ENCODE measurements around the gene JMJD8. TPM values are rescaled to one million over a fixed set of nuclear protein-coding genes. Genes with fewer than 3 reads are reported as not detected.

The JMJD8 gene
- total RNA-seq, 4 donors from 2014 or later, result 83.1 to 119 (median 101) TPM

DNA sequence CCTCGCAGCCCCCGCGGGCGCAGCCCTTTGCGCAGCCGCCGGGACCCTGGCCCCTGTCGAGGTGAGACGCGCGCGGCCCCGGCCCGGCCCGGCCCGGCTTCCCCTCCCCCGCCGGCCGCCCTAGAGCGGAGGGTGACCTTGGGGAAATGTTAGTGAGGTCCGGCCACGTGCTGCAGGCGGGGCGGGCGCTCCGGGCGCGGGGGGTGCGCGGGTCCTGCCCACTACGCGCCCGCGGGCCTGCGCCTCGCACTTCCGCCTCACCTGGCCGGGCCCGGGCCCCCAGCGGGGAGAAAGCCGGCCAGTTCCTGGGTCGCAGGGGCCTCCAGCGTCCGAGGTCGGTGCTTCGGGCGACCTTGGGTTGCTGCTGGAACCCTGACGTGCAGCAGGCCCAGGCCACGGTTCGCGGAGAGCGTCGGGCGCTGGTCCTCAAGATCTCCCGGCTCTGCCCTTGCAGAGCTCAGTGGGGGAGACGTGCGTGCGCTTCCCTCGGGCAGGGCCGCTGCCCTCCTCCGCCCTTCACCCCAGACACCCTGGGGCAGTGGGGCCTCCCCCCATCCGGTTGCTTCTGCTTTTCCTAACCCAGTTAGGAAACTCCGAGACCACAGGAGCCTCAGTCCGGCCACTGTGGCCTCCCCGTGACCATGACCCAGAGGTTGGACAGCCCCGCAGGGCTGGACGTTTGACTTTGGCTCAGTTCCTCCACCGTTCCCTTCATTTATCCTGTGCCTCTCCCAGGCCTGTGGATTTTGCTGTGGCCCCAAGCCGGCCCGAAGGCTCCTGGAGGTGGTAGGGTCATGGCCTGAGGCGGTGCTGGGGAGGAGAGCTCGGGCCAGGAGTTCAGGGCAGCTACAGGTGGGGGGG lies 41.7 kb downstream of the JMJD8 start:
- Histone ChIP-seq H3K27me3 (no peaks in the 10 kb centered on the region), H3K4me3 (peak overlapping the region; percentile 58 to 91 (median 80)), H3K36me3 (peaks cover 0 to 6% (median 0%) of the 10 kb centered on the region in 3 donors), H3K9me3 (no peaks in the 10 kb centered on the region), H3K27ac (peak overlapping the region; percentile 77 to 86 (median 82)), H3K4me1 (peaks cover 0 to 58% (median 28%) of the 10 kb centered on the region in 4 donors)
- TF ChIP-seq, protein P1, sequence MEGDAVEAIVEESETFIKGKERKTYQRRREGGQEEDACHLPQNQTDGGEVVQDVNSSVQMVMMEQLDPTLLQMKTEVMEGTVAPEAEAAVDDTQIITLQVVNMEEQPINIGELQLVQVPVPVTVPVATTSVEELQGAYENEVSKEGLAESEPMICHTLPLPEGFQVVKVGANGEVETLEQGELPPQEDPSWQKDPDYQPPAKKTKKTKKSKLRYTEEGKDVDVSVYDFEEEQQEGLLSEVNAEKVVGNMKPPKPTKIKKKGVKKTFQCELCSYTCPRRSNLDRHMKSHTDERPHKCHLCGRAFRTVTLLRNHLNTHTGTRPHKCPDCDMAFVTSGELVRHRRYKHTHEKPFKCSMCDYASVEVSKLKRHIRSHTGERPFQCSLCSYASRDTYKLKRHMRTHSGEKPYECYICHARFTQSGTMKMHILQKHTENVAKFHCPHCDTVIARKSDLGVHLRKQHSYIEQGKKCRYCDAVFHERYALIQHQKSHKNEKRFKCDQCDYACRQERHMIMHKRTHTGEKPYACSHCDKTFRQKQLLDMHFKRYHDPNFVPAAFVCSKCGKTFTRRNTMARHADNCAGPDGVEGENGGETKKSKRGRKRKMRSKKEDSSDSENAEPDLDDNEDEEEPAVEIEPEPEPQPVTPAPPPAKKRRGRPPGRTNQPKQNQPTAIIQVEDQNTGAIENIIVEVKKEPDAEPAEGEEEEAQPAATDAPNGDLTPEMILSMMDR (IDR thresholded peaks at IDR 0.05), result no peak
- TF ChIP-seq POLR2A (IDR thresholded peaks at IDR 0.05) (no peak), EP300 (IDR thresholded peaks at IDR 0.05) (no peak)
- 12 to 21% methylated on average over 16 to 19 of the region's 72 CpGs for whole genome bisulfite sequencing, 2 donors
- DNase-seq (ENCODE audit: low spot score in 2 of 2), result no peak

DNA sequence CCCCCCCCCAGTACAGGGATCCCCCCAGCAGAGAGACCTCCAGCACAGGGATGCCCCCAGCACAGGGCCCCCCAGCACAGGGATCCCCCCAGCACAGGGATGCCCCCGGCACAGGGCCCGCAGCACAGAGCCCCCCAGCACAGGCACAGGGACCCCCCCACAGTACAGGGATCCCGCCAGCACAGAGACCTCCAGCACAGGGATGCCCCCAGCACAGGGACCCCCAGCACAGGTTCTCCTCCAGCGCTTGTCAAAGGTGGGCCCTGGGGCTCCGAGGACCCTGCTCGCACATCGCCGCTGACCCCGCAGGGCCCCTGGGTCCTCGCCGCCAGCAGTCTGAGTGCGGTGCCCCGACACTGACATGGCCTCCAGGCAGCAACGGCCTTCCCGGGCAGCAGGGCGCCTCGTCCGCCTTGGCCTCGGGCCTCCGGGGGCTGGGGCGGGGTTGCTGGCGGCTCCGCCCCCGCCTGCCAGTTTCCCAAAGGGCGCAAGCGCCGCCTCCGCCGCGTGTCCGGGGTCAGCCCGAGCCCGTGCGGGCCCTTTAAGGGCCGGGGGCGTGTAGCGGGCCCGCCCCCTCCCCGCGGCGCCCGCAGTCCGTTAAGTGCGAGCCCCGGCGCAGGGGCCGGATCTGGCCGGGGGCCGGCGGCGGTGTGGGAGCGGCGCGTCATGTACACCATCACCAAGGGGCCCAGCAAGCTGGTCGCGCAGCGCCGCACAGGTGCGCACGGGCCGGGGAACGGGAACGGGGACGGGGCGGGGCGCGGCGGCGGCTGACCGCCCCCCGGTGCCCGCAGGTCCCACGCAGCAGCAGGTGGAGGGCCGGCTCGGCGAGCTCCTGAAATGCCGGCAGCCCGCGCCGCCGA lies 42.6 kb downstream of the JMJD8 start, which contains the start of gene MCRIP2:
Gene MCRIP2, plus strand, starts transcription at position 503 of the 863 bp plus-strand sequence. Its CDS starts 164 bp downstream, at position 667.
- peak; percentile 59 to 70 for DNase-seq (ENCODE audit: low spot score in 2 of 2)
- H3K27me3 ChIP-seq, result no peaks in the 10 kb centered on the region
- H3K4me1 ChIP-seq, result peaks cover 0 to 52% (median 25%) of the 10 kb centered on the region in 4 donors
- H3K27ac ChIP-seq, result peak within 1 kb of the TSS; percentile 77 to 87 (median 86)
- peaks cover 0 to 2% (median 0%) of the 10 kb centered on the region in 3 donors for H3K36me3 ChIP-seq
- TF ChIP-seq EP300 (IDR thresholded peaks at IDR 0.05) (peak in 1 of 2 donors; percentile 41), POLR2A (IDR thresholded peaks at IDR 0.05) (peak in 1 of 2 donors; percentile 36)
- TF ChIP-seq, protein P1 (IDR thresholded peaks at IDR 0.05), result peak in 1 of 5 experiments; percentile 4
- H3K9me3 ChIP-seq, result no peaks in the 10 kb centered on the region
- WGBS, 2 donors, result 1 to 2% methylated on average over 8 to 37 of the region's 81 CpGs
- peak within 1 kb of the TSS; percentile 58 to 91 (median 80) for H3K4me3 ChIP-seq

DNA sequence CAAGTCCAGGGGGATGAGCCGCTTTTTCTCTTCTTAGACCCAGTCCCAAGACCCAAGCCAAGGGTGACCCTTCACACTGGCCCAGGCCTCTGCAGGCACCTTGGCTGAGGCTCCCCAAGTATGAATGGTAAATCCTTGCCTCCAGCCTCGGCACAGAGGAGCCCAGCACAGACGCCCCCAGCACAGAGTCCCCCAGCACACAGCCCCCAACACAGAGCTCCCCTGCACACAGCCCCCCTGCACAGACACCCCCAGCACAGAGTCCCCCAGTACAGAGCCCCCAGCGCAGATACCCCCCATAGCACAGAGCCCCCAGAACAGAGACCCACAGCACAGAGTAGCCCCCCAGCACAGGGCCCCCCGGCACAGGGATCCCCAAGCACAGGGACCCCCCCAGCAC lies 43.5 kb downstream of the JMJD8 start:
- 87 to 96% methylated on average over 2 to 4 of the region's 5 CpGs for WGBS, 2 donors
- Histone ChIP-seq H3K27ac (peak overlapping the region in 2 of 4 donors; percentile 85 to 86), H3K4me1 (peaks cover 0 to 46% (median 21%) of the 10 kb centered on the region in 4 donors), H3K4me3 (peak overlapping the region in 1 of 4 donors; percentile 71), H3K36me3 (no peaks in the 10 kb centered on the region), H3K27me3 (no peaks in the 10 kb centered on the region), H3K9me3 (no peaks in the 10 kb centered on the region)
- TF ChIP-seq POLR2A (IDR thresholded peaks at IDR 0.05) (no peak), EP300 (IDR thresholded peaks at IDR 0.05) (no peak)
- TF ChIP-seq, protein P1 (IDR thresholded peaks at IDR 0.05), result no peak
- no peak for DNase-seq (ENCODE audit: low spot score in 2 of 2)

DNA sequence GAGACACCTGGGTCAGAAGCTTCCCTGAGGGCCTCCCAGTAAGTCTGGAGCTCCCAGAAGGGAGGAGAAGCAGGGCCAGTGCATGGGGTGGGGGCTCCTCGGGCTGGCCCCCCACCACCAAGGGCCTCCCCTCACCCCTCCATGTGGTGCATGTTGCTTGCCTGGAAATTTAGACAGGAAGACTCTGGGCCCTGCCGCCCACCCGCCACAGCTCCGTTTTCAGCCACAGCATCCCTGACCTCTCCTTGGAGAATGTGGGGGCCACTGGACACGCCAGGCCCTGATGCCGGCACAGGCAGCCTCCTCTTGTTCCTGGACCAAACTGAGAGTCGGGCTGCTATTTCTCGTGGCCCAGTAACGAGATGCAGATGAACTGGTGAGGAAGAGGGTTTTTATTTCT lies 45.3 kb downstream of the JMJD8 start:
- Histone ChIP-seq H3K4me3 (no peak overlapping the region), H3K4me1 (peaks cover 0 to 51% (median 29%) of the 10 kb centered on the region in 4 donors), H3K36me3 (peaks cover 0 to 9% (median 0%) of the 10 kb centered on the region in 3 donors), H3K9me3 (no peaks in the 10 kb centered on the region), H3K27ac (peak overlapping the region in 1 of 4 donors; percentile 92), H3K27me3 (no peaks in the 10 kb centered on the region)
- TF ChIP-seq EP300 (IDR thresholded peaks at IDR 0.05) (no peak), POLR2A (IDR thresholded peaks at IDR 0.05) (no peak)
- TF ChIP-seq, protein P1 (IDR thresholded peaks at IDR 0.05), result no peak
- 62 to 66% methylated on average over 8 to 9 of the region's 9 CpGs for WGBS, 2 donors
- no peak for DNase-seq (ENCODE audit: low spot score in 2 of 2)

Data from tibial nerve (tissue), 4 donors.